Right lobe of liver (tissue), 4 donors: ENCODE results near the gene CDK5.

Source experiments
- POLR2A ChIP-seq: fragments of 450-650 bp; IDR thresholded peaks from one replicate; pipeline ENCODE4 v1.6.1; 2017; ENCODE audit warnings: antibody characterized with exemption, mild to moderate bottlenecking
- TF ChIP-seq, protein P1 (sequence below), 4 donors: fragments of 200-600 bp in 3 of 4; fragments of 450-650 bp in 1 of 4; IDR thresholded peaks; one replicate each; pipeline versions ENCODE4 v1.5.1 to v1.8.0; 2016 to 2022; ENCODE audit warnings: antibody characterized with exemption in 4 of 4, mild to moderate bottlenecking in 2 of 4
- donor health status: DM: no; HTN: no; CAD: no.
- donor health status: DM: no; HTN: no; CAD: no.
- donor health status: DM: no; HTN: yes; CAD: no.

DNA sequence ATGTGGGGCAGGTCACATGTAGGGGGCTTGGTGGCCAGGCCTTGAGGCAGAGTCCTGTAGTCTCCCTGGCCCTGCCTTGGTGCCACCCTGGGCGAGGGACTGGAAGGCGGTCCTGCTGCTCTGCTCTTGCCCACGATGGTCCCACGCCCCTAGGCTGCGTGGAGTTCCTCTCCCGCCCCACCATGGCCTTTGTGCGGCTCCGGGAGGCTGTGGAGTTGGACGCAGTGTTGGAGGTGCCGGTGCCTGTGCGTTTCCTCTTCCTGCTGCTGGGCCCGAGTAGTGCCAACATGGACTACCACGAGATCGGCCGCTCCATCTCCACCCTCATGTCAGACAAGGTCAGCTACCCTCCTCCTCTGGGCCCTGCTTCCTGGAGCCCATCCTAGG lies 12.9 kb upstream of the CDK5 start:
- TF ChIP-seq POLR2A, result no peak
- TF ChIP-seq, protein P1, sequence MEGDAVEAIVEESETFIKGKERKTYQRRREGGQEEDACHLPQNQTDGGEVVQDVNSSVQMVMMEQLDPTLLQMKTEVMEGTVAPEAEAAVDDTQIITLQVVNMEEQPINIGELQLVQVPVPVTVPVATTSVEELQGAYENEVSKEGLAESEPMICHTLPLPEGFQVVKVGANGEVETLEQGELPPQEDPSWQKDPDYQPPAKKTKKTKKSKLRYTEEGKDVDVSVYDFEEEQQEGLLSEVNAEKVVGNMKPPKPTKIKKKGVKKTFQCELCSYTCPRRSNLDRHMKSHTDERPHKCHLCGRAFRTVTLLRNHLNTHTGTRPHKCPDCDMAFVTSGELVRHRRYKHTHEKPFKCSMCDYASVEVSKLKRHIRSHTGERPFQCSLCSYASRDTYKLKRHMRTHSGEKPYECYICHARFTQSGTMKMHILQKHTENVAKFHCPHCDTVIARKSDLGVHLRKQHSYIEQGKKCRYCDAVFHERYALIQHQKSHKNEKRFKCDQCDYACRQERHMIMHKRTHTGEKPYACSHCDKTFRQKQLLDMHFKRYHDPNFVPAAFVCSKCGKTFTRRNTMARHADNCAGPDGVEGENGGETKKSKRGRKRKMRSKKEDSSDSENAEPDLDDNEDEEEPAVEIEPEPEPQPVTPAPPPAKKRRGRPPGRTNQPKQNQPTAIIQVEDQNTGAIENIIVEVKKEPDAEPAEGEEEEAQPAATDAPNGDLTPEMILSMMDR (IDR thresholded peaks at IDR 0.05), result no peak
